ENCODE measurements around the gene TSPAN4. TPM values are rescaled to one million over a fixed set of nuclear protein-coding genes. Genes with fewer than 3 reads are reported as not detected.

The TSPAN4 gene
- total and polyA plus RNA-seq, 2 of the 13 experiments (the other 11 are each of a cell fraction or from before 2014, with no cell fraction given), result 31.7 to 68.3 TPM

DNA sequence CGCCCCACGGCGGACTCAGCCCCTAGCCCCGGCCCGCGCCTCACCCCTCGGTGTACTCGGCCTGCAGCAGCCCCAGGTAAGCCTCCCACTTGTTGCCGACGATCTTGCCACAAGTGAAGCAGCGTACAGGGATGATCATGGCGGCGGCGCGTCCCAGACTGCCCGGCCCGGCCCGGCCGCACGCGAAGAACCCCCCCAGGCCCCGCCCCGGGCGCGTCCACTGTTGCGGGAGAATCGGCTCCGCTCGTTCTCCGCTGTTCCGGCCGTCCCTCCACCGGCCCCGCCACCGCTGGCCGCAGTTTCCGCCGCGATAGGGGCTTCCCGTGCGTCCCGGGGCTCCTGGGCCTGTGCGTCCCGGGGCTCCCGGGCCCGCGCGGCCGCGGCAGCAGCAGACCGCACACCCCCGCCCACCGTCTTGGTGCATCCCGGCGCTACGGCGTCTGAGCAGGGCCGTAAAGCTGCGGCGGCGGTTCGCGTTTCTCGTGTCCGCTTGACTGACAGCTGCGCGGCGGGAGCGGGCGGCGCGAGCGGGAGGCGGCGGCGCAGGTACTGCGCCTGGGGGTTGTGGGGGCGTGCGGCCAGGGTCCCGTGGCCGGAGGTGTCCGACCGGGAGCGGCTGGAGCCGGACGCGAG, at the start of gene TSPAN4, which contains the start of gene POLR2L (continued):
- TF ChIP-seq SOX5 (CRISPR knock-in tag; IDR thresholded peaks at IDR 0.05; ENCODE audit: borderline replicate concordance) (no peak), GTF2F1 (IDR thresholded peaks at IDR 0.05; ENCODE audit: low read length) (no peak), RAD51 (IDR thresholded peaks at IDR 0.05; ENCODE audit: borderline replicate concordance) (no peak), GZF1 (CRISPR knock-in tag; IDR thresholded peaks at IDR 0.05) (no peak), NKX3-1 (CRISPR knock-in tag; IDR thresholded peaks at IDR 0.05) (no peak), ARNT2 (CRISPR knock-in tag; IDR thresholded peaks at IDR 0.05; ENCODE audit: low read depth) (peak; percentile 91), NAIF1 (CRISPR knock-in tag; IDR thresholded peaks at IDR 0.05; ENCODE audit: borderline replicate concordance) (peak; percentile 49; the same call in 1 of the 2 replicates), SCMH1 (CRISPR knock-in tag; IDR thresholded peaks at IDR 0.05; ENCODE audit: borderline replicate concordance) (no peak), ZNF138 (CRISPR knock-in tag; IDR thresholded peaks at IDR 0.05; ENCODE audit: low read depth) (no peak; the same call in 1 of the 2 replicates), PPARG (CRISPR knock-in tag; conservative IDR thresholded peaks at IDR 0.05) (no peak), SALL2 (CRISPR knock-in tag; IDR thresholded peaks at IDR 0.05) (peak; percentile 88), FOXJ3 (CRISPR knock-in tag; IDR thresholded peaks at IDR 0.05; ENCODE audit: borderline replicate concordance) (no peak), ZSCAN22 (CRISPR knock-in tag; IDR thresholded peaks at IDR 0.05) (no peak), RBM39 (IDR thresholded peaks at IDR 0.05; ENCODE audit: low read depth, low read length, poor library complexity, severe bottlenecking) (peak; percentile 81), HMG20B (CRISPR knock-in tag; conservative IDR thresholded peaks at IDR 0.05) (no peak), KDM6A (CRISPR knock-in tag; IDR thresholded peaks at IDR 0.05; ENCODE audit: low read depth) (no peak), ZFP37 (CRISPR knock-in tag; IDR thresholded peaks at IDR 0.05; ENCODE audit: borderline replicate concordance) (no peak), ZNF709 (CRISPR knock-in tag; IDR thresholded peaks at IDR 0.05) (no peak)
- TF ChIP-seq, protein P1, sequence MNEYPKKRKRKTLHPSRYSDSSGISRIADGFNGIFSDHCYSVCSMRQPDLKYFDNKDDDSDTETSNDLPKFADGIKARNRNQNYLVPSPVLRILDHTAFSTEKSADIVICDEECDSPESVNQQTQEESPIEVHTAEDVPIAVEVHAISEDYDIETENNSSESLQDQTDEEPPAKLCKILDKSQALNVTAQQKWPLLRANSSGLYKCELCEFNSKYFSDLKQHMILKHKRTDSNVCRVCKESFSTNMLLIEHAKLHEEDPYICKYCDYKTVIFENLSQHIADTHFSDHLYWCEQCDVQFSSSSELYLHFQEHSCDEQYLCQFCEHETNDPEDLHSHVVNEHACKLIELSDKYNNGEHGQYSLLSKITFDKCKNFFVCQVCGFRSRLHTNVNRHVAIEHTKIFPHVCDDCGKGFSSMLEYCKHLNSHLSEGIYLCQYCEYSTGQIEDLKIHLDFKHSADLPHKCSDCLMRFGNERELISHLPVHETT (CRISPR knock-in tag; conservative IDR thresholded peaks at IDR 0.05), result peak; percentile 65; the same call in 1 of the 2 replicates
- TF ChIP-seq, protein P2, sequence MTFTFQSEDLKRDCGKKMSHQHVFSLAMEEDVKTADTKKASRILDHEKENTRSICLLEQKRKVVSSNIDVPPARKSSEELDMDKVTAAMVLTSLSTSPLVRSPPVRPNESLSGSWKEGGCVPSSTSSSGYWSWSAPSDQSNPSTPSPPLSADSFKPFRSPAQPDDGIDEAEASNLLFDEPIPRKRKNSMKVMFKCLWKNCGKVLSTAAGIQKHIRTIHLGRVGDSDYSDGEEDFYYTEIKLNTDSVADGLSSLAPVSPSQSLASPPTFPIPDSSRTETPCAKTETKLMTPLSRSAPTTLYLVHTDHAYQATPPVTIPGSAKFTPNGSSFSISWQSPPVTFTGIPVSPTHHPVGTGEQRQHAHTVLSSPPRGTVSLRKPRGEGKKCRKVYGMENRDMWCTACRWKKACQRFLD (CRISPR knock-in tag; IDR thresholded peaks at IDR 0.05; ENCODE audit: borderline replicate concordance), result no peak
- TF ChIP-seq, protein P3, sequence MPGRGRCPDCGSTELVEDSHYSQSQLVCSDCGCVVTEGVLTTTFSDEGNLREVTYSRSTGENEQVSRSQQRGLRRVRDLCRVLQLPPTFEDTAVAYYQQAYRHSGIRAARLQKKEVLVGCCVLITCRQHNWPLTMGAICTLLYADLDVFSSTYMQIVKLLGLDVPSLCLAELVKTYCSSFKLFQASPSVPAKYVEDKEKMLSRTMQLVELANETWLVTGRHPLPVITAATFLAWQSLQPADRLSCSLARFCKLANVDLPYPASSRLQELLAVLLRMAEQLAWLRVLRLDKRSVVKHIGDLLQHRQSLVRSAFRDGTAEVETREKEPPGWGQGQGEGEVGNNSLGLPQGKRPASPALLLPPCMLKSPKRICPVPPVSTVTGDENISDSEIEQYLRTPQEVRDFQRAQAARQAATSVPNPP (CRISPR knock-in tag; IDR thresholded peaks at IDR 0.05), result peak; percentile 61; the same call in 1 of the 2 replicates
- TF ChIP-seq, protein P4, sequence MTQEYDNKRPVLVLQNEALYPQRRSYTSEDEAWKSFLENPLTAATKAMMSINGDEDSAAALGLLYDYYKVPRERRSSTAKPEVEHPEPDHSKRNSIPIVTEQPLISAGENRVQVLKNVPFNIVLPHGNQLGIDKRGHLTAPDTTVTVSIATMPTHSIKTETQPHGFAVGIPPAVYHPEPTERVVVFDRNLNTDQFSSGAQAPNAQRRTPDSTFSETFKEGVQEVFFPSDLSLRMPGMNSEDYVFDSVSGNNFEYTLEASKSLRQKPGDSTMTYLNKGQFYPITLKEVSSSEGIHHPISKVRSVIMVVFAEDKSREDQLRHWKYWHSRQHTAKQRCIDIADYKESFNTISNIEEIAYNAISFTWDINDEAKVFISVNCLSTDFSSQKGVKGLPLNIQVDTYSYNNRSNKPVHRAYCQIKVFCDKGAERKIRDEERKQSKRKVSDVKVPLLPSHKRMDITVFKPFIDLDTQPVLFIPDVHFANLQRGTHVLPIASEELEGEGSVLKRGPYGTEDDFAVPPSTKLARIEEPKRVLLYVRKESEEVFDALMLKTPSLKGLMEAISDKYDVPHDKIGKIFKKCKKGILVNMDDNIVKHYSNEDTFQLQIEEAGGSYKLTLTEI (CRISPR knock-in tag; conservative IDR thresholded peaks at IDR 0.05), result no peak
- TF ChIP-seq, protein P5, sequence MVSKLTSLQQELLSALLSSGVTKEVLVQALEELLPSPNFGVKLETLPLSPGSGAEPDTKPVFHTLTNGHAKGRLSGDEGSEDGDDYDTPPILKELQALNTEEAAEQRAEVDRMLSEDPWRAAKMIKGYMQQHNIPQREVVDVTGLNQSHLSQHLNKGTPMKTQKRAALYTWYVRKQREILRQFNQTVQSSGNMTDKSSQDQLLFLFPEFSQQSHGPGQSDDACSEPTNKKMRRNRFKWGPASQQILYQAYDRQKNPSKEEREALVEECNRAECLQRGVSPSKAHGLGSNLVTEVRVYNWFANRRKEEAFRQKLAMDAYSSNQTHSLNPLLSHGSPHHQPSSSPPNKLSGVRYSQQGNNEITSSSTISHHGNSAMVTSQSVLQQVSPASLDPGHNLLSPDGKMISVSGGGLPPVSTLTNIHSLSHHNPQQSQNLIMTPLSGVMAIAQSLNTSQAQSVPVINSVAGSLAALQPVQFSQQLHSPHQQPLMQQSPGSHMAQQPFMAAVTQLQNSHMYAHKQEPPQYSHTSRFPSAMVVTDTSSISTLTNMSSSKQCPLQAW (CRISPR knock-in tag; IDR thresholded peaks at IDR 0.05), result peak; percentile 33; the same call in 1 of the 2 replicates
